Astrocyte (in vitro differentiated cells and primary cell): ENCODE data around the gene COL15A1. TPM values are rescaled to one million over a fixed set of nuclear protein-coding genes. Genes with fewer than 3 reads are reported as not detected.
"Not testable (repeated sequence)": the region's sequence is repeated elsewhere in the genome, so short reads cannot be mapped to it uniquely, and the experiment has no call there.

Experiments used
- DNase-seq: peaks from one replicate; pipeline ENCODE4 v3.0.0-alpha.2; 2010; ENCODE audit warnings: low read depth
- FAIRE-seq: peaks from 2 replicates; lab custom pipeline; 2011; peaks lifted over from hg19 to GRCh38; lab: Jason Lieb, UNC
- H2AFZ ChIP-seq: 2 replicates; pipeline ENCODE4 v1.6.0; 2012; ENCODE audit warnings: low read depth, low read length, inconsistent platforms
- H3K27ac ChIP-seq: 2 replicates; pipeline ENCODE4 v1.5.1; 2011; ENCODE audit warnings: low read depth, low read length, inconsistent platforms
- H3K27me3 ChIP-seq: 2 replicates; pipeline ENCODE4 v1.6.0; 2011; ENCODE audit warnings: low read length, inconsistent platforms; ENCODE audit not compliant: insufficient read depth
- H3K36me3 ChIP-seq: 2 replicates; pipeline ENCODE4 v1.5.1; 2011; ENCODE audit warnings: low read length, inconsistent platforms; ENCODE audit not compliant: insufficient read depth
- H3K4me1 ChIP-seq: 2 replicates; pipeline ENCODE4 v1.5.1; 2011; ENCODE audit warnings: low read length, inconsistent platforms; ENCODE audit not compliant: insufficient read depth
- H3K4me2 ChIP-seq: 2 replicates; pipeline ENCODE4 v1.6.0; 2012; ENCODE audit warnings: low read length, inconsistent platforms
- H3K4me3 ChIP-seq: 2 replicates; pipeline ENCODE4 v1.5.1; 2011; ENCODE audit warnings: low read depth, mild to moderate bottlenecking, low read length, inconsistent platforms; ENCODE audit not compliant: insufficient read depth
- H3K79me2 ChIP-seq: 2 replicates; pipeline ENCODE4 v1.6.0; 2012; ENCODE audit warnings: mild to moderate bottlenecking, low read length, inconsistent platforms; ENCODE audit not compliant: insufficient read depth
- H3K9ac ChIP-seq: 2 replicates; pipeline ENCODE4 v1.6.0; 2012; ENCODE audit warnings: mild to moderate bottlenecking, low read length, inconsistent platforms
- H3K9me3 ChIP-seq: 2 replicates; pipeline ENCODE4 v1.5.1; 2012; ENCODE audit warnings: low read depth, mild to moderate bottlenecking, low read length, inconsistent platforms; ENCODE audit not compliant: insufficient read depth
- H4K20me1 ChIP-seq: 2 replicates; pipeline ENCODE4 v1.6.0; 2012; ENCODE audit warnings: low read length, inconsistent platforms; ENCODE audit not compliant: insufficient read depth
- H3K27ac Mint-ChIP-seq: one replicate; pipeline ENCODE4 v1.8.0; 2021; ENCODE audit warnings: mild to moderate bottlenecking, mixed read lengths; ENCODE audit not compliant: unreplicated experiment
- H3K27me3 Mint-ChIP-seq: one replicate; pipeline ENCODE4 v1.8.0; 2021; ENCODE audit warnings: low read depth, mixed read lengths; ENCODE audit not compliant: unreplicated experiment
- H3K36me3 Mint-ChIP-seq: one replicate; pipeline ENCODE4 v1.8.0; 2021; ENCODE audit warnings: low read depth, mixed read lengths; ENCODE audit not compliant: unreplicated experiment
- H3K4me1 Mint-ChIP-seq: one replicate; pipeline ENCODE4 v1.8.0; 2021; ENCODE audit warnings: low read depth, mixed read lengths; ENCODE audit not compliant: unreplicated experiment
- H3K4me3 Mint-ChIP-seq: one replicate; pipeline ENCODE4 v1.8.0; 2021; ENCODE audit warnings: mild to moderate bottlenecking, moderate library complexity, mixed read lengths; ENCODE audit not compliant: unreplicated experiment
- H3K9me3 Mint-ChIP-seq: one replicate; pipeline ENCODE4 v1.8.0; 2021; ENCODE audit warnings: mild to moderate bottlenecking, mixed read lengths; ENCODE audit not compliant: unreplicated experiment
- EZH2 ChIP-seq: IDR thresholded peaks from 2 replicates; pipeline ENCODE4 v1.6.1; 2012; ENCODE audit warnings: mild to moderate bottlenecking, low read length, inconsistent platforms; ENCODE audit not compliant: insufficient read depth
- total RNA-seq: library from RNA; stranded (reverse); gene quantifications from 2 replicates; pipeline ENCODE4 v1.2.1, GENCODE V29; 2021
- TF ChIP-seq, protein P1 (sequence below): IDR thresholded peaks from 2 replicates; pipeline ENCODE4 v1.5.1; 2011; ENCODE audit warnings: low read depth, mild to moderate bottlenecking, inconsistent platforms, low read length, moderate library complexity; ENCODE audit not compliant: insufficient read depth

The COL15A1 gene
- total RNA-seq, 1 donor from 2014 or later = 5.6 TPM

DNA sequence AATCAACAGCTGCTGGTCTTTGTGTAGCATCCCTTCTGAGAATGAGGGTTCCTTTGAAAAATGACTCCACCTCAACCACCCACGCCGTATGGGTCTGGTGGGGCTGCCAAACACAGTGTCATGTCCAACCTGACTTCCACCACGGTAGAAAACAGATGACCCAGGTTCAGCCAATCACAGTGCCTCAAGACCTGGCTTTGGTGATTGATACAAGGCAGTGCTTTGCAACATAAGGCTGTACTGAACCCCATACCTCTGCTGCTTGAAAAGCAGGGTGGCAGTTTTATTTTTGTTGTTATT, 149.7 kb downstream of the COL15A1 start:
- Histone ChIP-seq H3K4me2 (no peak overlapping the region), H3K4me3 (no peak overlapping the region), H2AFZ (no peak overlapping the region), H3K9me3 (peaks cover 10% of the 10 kb centered on the region), H4K20me1 (no peaks in the 10 kb centered on the region), H3K27me3 (peaks cover 5% of the 10 kb centered on the region), H3K27ac (no peak overlapping the region), H3K36me3 (no peaks in the 10 kb centered on the region), H3K9ac (no peak overlapping the region), H3K79me2 (no peaks in the 10 kb centered on the region), H3K4me1 (no peaks in the 10 kb centered on the region)
- peaks cover 4% of the 10 kb centered on the region for H3K36me3 Mint-ChIP-seq
- H3K27me3 Mint-ChIP-seq = peaks cover 6% of the 10 kb centered on the region
- FAIRE-seq (no peak), DNase-seq (no peak)
- H3K4me3 Mint-ChIP-seq = no peak overlapping the region
- peaks cover 8% of the 10 kb centered on the region for H3K9me3 Mint-ChIP-seq
- H3K4me1 Mint-ChIP-seq = peaks cover 10% of the 10 kb centered on the region
- H3K27ac Mint-ChIP-seq = no peak overlapping the region
- no peak for TF ChIP-seq EZH2
- TF ChIP-seq, protein P1, sequence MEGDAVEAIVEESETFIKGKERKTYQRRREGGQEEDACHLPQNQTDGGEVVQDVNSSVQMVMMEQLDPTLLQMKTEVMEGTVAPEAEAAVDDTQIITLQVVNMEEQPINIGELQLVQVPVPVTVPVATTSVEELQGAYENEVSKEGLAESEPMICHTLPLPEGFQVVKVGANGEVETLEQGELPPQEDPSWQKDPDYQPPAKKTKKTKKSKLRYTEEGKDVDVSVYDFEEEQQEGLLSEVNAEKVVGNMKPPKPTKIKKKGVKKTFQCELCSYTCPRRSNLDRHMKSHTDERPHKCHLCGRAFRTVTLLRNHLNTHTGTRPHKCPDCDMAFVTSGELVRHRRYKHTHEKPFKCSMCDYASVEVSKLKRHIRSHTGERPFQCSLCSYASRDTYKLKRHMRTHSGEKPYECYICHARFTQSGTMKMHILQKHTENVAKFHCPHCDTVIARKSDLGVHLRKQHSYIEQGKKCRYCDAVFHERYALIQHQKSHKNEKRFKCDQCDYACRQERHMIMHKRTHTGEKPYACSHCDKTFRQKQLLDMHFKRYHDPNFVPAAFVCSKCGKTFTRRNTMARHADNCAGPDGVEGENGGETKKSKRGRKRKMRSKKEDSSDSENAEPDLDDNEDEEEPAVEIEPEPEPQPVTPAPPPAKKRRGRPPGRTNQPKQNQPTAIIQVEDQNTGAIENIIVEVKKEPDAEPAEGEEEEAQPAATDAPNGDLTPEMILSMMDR = no peak

DNA sequence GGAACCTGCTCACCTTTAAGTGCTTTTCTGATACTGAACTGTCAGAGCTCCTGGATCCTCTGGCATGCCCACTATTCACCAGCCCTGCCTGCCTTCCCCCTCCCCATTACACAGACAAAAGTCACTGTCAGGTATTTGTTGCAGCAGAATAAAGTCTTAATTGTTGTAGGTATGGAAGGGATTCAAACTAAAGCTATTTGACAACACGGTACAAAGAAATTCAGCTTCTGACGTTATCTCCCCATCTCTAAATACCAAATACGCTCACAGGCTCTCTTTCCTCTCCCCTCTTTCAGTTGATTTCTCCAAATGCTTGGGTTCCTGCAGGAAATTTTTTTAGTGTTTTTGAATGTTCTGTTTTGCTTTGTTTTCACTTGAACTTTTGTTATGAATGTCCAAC, 151.9 kb downstream of the COL15A1 start:
- TF ChIP-seq EZH2 = no peak
- TF ChIP-seq, protein P1 = no peak
- Histone ChIP-seq H3K27ac (no peak overlapping the region), H3K9ac (no peak overlapping the region), H3K27me3 (peaks cover 5% of the 10 kb centered on the region), H3K4me3 (no peak overlapping the region), H4K20me1 (no peaks in the 10 kb centered on the region), H3K4me1 (no peaks in the 10 kb centered on the region), H3K4me2 (no peak overlapping the region), H3K79me2 (no peaks in the 10 kb centered on the region), H3K9me3 (no peaks in the 10 kb centered on the region), H2AFZ (no peak overlapping the region), H3K36me3 (no peaks in the 10 kb centered on the region)
- FAIRE-seq (no peak), DNase-seq (no peak)
- H3K4me1 Mint-ChIP-seq = peaks cover 4% of the 10 kb centered on the region
- no peak overlapping the region for H3K4me3 Mint-ChIP-seq
- peaks cover 6% of the 10 kb centered on the region for H3K27me3 Mint-ChIP-seq
- H3K9me3 Mint-ChIP-seq = peaks cover 3% of the 10 kb centered on the region
- no peak overlapping the region for H3K27ac Mint-ChIP-seq
- no peaks in the 10 kb centered on the region for H3K36me3 Mint-ChIP-seq

DNA sequence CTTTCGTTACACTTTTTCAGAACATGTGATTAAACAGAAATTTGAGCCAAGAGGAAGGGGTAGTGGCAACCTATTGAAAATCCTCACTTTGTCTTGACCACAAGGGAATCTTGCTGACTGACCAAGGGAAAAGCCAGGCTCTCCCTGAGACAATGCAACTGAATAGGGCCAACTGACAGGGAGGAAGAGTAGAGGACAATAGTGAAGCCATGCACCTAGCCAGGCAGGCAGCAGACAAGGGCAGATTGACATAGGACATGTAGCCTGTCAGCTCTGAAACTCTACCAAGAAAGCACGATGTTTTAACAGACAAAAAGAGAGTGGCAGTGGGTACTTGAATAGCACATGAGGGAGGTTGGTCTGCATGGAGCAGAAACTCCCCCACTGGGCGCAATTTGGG, 152.7 kb downstream of the COL15A1 start:
- Mint-ChIP-seq H3K4me1 (peaks cover 4% of the 10 kb centered on the region), H3K27me3 (peaks cover 6% of the 10 kb centered on the region), H3K4me3 (no peak overlapping the region), H3K27ac (no peak overlapping the region), H3K9me3 (peaks cover 3% of the 10 kb centered on the region), H3K36me3 (no peaks in the 10 kb centered on the region)
- Histone ChIP-seq H3K9me3 (no peaks in the 10 kb centered on the region), H3K9ac (no peak overlapping the region), H3K27ac (no peak overlapping the region), H3K4me2 (no peak overlapping the region), H4K20me1 (no peaks in the 10 kb centered on the region), H2AFZ (no peak overlapping the region), H3K27me3 (peaks cover 5% of the 10 kb centered on the region), H3K79me2 (no peaks in the 10 kb centered on the region), H3K4me1 (no peaks in the 10 kb centered on the region), H3K4me3 (no peak overlapping the region), H3K36me3 (no peaks in the 10 kb centered on the region)
- no peak for TF ChIP-seq EZH2
- TF ChIP-seq, protein P1 = no peak
- FAIRE-seq = no peak
- DNase-seq = no peak

DNA sequence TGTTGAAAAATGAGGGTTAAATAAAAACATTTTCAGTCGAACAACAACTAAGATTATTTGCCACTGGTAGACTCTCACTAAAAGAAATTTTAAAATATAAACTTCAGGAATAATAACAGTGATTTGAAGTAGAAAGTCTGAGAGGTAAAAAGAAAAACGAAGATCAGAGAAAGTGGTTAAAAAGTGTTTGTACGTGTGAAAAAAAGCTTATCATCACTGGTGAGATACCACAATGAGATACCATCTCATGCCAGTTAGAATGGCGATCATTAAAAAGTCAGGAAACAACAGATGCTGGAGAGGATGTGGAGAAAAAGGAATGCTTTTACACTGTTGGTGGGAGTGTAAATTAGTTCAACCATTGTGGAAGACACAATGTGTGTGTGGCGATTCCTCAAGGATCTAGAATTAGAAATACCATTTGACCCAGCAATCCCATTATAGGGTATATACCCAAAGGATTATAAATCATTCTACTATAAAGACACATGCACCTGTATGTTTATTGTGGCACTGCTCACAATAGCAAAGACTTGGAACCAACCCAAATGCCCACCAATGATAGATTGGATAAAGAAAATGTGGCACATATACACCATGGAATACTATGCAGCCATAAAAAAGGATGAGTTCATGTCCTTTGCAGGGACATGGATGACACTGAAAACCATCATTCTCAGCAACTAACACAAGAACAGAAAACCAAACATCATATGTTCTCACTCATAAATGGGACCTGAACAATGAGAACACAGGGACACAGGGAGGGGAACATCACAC, 156.3 kb downstream of the COL15A1 start:
- not testable (repeated sequence) for H3K9me3 Mint-ChIP-seq, H3K27me3 ChIP-seq, H2AFZ ChIP-seq, H3K27me3 Mint-ChIP-seq, H4K20me1 ChIP-seq, H3K36me3 Mint-ChIP-seq, DNase-seq, FAIRE-seq, H3K36me3 ChIP-seq, H3K27ac ChIP-seq, H3K9me3 ChIP-seq, H3K9ac ChIP-seq, H3K4me3 ChIP-seq, H3K4me3 Mint-ChIP-seq, H3K79me2 ChIP-seq, H3K4me1 ChIP-seq, H3K27ac Mint-ChIP-seq, H3K4me2 ChIP-seq
- peaks cover 20% of the 10 kb centered on the region for H3K4me1 Mint-ChIP-seq
